Stimulated activated CD8-positive, alpha-beta memory T cell treated with anti-CD3 and anti-CD28 coated beads, Interleukin-4, amount 100 ng/mL, for 4 hours (primary cell): ENCODE results near the gene RNFT2.
"Not testable (repeated sequence)": the region's sequence is repeated elsewhere in the genome, so short reads cannot be mapped to it uniquely, and the experiment has no call there.

Experiments used
- DNase-seq, 2 donors: peaks; one replicate each; pipeline ENCODE4 v3.0.0-alpha.2; 2020; ENCODE audit warnings: low read depth in 2 of 2, low spot score in 1 of 2

The RNFT2 gene

DNA sequence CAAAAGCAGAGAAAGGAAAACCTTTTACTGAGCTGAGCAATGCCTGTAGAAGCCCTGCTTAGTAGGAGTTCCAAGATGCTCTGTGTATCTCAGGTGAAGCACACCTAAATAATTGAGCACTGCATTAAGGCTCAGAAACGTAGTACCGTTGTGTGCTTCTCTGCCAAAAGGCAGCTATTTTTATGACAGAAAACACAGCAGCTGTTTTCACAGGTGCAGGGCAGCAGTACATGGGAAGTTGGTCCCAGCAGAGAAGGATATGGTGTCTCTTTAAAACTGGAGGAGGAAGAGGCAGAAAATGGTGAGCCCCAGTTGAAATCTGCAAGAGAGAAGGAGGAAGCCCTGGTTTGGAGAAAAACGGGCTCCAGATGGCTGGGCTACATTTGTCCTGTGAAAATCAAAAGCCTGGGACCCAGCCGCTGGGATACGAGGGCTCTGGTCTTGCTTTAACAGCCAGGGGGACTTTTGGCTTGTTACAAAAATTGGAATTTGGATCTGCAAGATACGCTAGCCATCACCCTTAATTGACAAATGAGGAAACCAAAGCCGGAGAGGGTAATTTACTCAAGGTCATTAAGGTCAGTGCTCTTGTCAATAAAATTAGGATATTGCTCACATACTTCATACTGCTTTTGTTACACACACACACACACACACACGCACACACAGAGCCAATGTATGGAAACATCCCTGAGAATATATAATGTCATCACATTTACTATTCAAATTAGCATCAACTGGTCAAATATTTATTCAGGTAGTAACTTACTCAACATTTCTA lies 27.6 kb upstream of the RNFT2 start:
- DNase-seq, result no peak

DNA sequence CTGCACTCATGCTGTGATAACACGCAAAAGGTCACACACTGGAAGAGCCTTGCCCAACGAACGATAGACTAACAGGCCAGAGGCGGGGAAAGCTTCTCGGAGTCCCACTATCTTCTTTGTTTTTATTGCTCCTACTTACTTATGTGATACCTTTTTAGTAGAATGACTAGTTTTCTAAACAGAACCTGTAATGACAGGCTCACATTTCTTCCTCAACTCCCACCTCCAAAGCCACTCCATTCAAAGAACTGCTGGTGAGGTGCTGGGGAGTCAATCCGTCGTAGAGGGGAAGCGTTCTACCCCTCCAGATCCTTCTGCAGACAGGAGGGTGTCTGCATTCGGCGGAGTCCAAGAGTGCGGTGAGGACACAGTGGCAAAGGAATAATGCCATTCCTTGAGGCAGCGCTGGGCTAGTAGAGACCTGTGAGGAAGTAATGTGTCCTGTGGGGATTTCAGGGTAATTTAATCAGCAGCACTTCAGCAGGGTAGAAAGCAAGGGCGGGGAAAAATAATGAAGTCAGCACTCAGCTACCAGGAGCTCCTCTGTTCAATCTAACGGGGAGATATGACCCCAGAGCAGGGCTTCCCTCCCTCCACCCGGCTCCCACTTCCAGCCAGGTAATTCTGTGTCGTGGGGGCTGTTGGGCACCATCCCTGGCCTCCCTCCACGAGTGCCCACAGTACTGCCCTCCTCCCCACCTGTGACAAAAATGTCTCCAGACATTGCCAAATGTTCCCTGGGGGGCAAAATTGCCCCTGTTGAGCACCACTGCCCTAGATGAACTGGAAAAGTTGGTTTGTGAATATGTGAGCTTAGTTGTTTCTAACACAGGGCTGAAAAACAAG lies 25.4 kb upstream of the RNFT2 start:
- DNase-seq, result no peak

DNA sequence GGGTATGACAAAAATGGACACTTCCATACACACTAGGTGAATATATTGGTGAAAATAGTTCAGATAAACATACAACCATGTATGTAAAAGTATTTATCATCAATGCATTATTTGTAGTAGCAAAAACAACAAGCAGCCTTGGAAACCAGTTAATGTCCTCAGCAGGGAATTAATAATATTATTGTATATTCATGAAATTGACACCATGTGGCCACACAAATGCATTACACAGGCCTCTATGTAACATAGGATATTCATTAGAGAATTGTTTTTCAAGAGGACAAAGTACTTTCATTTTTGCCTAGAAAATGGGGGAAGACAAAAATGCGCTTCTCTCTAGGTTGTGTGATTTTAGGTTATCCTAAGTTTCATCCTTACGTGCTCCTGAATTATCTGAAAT lies 24.6 kb upstream of the RNFT2 start:
- DNase-seq, result no peak

DNA sequence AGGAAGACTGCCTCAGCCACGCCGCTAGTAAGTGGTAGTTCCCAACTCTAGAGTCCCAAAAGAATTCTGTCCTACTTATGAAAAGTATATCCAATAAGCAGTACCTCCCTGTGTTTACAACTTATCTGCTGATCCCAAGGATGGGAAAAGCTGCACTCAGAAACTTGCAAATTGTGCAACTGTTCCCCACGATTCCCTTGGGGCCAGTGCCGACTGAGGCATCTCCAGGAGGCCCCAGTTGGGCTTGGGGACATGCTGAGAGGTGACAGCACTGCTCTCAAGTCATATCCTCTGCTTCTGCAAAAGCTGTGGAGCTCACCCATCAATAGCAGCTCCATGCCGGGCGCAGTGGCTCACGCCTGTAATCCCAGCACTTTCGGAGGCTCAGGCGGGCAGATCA lies 23.9 kb upstream of the RNFT2 start:
- no peak for DNase-seq

DNA sequence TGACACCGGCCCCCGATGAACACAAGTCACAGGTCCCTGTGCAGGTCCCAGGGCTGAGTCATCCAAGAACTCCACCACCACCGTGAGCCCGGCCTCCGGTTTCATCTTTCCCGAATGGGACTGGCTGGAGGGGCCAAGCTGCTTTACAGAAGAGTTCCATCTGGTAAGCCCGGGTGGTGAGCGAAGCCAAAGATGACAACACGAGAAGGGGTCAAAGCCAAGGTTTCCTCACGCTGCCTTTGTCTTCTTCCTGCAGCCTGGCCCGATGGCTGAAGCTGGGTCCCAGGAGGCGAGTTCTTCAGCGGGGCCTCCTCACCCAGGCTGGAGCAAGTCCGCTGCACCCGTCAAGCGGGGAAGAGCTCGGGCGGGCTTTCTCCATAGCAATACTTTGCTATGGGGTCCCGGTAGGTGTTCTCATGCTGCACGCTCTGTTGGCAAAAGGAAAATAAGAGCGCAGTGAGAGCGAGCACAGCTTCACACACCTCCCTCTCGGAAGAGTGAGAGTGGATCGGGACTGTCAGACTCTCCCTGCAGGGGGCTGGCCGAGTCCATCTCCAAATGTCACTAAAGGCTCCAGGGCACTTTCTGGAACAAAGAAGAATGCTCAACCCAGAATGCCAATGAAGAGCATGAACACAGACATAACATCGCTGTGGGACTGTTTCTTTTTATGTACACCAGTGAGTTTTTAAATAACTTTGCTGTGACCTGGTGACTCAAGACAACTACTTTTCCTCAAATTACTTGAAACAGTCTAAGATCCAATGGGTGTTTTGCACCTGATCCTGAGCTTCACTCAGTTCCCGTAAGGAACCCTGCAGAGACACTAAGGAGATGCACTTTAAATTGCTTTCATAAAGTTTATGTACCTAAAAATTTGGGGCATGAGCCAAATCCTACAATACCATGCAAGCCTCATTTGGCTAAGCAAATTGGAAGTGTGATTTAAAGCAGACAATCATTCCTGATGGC lies 20.4 kb upstream of the RNFT2 start:
- DNase-seq, result no peak

DNA sequence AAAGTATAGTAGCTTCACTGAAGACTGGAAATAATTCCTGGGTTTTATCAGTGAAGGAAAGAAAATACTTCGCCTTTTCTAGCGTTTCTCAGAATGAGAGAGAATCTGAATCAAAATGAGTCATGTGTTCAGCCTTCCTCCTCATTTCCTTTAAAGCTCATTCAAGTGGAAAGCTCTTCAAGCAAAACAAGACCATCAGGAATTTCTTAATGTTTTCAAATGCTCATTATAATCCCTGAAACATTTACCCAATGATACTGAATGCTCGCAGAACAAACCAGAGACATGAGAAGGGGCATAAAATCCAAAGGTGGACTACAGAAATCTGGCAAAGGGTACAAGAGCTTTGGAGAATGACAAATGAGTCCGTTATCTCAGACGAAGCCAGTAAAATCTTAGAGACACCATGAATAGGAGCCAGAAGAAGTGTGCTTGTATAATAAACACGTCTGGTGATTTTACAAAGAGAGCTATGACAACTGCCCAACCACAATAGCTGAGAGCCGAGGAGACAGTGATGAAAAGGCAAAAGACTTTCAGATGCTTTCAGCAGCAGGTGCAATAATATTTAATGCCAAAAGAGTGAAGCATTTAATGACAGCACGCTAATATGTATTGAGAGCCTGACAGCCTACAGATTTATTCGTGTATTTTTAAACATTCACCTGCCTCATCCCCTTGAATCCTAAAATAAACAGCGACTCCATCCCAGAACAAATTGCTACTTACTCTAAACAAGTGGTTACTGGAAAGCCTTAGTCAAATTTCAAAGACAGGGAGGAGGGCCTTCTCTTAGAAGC lies 19.3 kb upstream of the RNFT2 start:
- no peak for DNase-seq

DNA sequence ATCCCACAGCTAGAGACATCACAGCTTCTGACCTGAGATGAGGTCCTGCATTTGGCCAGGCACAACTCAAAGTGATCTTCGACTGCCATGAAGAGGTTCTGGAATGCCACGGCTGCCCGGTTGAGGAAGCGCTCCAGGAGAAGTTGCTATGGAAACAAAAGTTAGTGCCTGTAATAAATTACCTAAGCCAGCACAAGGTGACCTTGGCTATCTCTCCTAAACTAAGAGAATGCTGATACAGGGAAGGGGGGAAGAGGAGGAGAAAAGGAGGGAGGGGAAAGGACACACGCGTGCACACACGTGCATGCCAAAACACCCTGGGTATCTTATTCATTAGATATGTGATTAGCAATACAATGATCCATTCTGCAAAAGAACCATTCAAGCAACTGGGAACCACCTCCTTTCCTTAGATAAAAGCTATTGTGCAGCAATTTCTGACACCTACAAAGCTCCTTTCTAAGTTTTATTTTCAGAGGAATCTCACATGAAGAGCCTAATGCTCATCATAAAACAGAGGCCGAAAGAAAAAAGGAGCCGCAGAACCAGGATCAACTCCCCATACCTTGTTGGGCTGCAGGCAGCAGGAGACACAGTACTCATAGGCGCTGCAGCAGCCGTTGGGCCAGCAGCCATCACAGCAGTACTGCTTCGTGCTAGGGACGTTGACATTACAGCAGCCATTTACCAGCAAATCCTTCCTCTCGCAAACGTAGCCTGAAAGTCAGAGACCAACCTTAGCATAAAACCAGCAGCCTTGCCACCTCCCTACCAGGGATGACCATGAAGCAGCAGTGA lies 18.2 kb upstream of the RNFT2 start:
- no peak for DNase-seq

DNA sequence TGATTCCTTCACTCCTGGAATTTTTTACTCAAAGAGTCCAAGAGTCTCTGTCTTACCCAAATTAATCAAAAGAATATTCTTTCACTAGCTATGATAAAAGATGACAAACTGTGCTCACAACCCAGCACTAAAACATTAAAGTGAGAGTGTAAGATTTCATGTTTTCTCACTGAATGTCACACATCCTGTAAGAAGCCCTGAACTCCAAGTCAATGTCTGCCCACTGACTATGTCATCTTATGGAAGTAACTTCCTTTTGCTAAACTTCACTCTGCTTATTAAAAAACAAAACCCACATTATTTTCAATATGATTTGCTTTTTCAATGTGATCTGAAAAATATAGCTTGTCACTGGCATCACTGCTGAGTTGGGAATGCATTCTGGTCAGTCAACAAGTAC lies 15.9 kb upstream of the RNFT2 start:
- DNase-seq, result no peak

DNA sequence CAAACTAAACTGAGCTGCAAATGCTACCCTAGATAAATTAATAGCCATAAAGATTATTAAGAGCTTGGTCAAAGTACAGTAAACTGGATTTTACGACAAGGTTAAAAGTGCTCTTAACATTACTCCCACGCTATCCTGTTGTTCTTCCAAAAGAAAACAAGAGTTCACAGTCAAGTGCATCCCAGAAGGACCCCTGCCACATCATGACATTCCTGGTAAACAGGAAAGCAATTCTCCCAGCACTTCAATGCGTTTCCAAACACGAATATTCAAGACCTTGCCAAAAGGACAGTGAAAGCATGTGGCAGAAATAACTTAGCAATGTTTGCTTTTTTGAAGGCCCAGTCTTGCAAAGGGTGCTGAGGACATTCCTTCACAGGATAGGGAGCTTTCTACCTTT lies 11.4 kb upstream of the RNFT2 start:
- DNase-seq, result no peak

DNA sequence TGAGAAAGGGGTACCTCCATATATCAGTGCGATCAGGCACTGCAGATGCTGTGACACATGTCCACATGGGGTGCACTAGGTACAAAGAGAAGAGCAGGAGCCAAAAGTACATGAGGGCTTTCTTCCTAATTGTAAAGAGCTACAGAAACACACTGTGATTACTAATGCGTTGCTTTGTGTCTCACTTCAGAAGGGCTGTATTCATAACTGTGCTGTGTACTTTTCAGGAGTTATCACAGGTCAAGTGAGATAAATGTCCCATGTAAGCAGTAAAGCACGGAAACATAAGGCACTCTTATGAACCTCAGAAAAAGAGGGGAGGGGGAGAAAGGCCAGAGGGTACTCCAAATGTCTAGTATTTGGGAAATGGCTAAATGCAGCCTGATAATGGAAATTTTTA lies 10.9 kb upstream of the RNFT2 start:
- no peak for DNase-seq

DNA sequence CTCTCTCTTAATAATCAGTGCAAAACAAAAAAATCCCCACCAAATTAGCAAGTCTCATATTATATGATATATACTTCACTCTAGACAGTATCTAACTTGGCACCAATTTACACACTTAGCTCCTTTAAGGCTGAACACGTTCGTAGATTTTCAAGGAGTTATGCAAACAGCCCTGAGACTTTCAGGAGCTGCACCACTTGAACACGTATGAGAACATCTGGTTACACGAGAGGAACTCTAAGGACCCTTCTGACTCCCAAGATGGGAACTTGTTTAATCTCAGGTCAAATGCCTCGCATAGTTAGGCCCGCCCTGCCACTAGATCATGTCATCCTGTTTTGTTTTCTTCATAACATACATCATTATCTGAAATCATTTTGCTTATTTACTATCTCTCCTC lies 10.2 kb upstream of the RNFT2 start:
- no peak for DNase-seq

DNA sequence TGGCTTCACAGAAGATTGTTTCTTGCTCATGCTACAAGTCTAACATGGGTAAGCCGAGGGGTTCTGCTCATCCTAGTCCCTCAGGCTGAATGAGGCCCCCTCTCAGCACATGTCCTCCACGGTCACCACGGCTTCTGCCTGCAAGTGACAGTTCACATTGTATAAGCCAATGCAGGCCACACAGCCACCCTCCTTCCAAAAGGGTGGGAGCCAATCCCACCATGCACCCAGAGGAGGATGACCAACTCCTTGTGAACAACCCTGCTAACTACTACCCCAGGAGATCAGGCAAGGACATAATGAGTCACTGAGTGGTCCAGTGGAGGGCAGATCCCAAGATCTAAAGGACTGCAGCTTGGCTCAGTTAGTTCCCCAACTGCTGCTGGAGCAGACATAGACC lies 6.3 kb upstream of the RNFT2 start:
- DNase-seq, result no peak

DNA sequence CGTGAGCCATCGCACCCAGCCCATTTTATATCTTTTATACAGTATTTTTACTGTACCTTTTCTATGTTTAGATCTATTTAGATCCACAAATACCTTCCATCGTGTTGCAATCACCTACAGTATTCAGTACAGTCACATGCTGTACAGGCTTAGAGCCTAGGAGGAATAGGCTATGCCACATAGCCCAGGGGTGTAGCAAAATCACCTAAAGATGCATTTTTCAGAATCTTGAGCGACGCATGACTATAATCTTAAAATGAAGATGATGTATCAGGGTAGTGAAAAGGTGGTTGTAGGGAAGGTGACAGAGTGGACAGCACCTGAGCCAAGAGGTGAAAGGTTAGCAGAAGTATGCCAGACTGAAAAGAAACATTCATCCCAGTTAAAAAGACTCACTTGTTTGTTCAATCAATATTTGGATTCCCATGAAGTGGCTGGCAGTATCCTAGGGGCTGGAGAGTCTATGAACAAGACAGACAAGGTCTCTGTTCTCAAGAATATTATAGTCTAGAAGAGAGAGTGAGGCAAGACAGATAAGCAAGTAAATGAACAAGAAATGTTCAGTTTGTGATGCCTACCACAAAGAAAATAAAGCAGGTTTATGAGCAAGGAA lies 3.9 kb upstream of the RNFT2 start:
- no peak for DNase-seq

DNA sequence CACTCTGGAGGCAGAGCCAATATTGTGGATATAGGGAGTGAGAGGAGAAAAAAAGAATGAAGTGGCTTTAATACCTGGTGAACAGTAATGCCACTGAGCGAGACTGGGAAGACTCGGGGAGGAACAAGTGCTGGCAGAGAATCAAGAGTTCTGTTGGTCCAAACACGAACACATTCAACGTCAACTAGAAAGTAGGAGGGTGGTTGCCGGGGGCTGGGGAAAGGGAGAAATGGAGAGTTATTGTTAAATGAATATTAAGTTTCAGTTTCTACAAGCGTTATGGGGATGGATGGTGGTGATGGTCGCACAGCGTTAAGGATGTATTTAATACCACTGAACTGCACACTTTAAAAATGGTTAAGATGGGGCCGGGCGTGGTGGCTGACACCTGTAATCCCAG lies 3.0 kb upstream of the RNFT2 start:
- no peak for DNase-seq

DNA sequence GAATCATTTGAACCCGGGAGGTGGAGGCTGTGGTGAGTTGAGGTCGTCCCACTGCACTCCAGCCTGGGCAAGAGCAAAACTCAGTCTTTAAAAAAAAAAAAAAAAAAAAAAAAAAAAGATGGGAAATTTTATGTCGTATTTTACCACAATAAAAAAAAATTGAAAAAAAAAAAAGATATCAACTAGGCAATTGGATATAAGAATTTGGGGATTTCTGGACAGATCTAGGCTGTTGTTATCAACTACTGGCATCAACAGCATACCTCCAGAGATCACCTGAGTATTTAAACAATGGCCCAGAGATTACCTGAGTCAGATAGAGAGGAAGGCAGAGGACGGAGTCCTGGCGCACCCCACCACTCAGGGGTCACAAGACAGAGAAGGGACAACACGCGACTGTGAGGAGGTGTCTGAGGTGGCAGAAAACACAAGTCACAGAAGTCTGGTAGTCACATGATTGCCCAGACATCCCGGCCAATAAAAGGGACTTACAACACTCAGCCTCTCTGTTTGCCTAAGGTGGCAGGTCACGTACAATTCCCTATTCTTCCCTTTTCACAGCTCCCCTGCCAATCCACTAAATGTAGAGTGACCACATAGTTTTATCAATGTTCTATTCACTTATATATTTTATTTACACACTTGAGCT lies 2.0 kb upstream of the RNFT2 start:
- no peak for DNase-seq

DNA sequence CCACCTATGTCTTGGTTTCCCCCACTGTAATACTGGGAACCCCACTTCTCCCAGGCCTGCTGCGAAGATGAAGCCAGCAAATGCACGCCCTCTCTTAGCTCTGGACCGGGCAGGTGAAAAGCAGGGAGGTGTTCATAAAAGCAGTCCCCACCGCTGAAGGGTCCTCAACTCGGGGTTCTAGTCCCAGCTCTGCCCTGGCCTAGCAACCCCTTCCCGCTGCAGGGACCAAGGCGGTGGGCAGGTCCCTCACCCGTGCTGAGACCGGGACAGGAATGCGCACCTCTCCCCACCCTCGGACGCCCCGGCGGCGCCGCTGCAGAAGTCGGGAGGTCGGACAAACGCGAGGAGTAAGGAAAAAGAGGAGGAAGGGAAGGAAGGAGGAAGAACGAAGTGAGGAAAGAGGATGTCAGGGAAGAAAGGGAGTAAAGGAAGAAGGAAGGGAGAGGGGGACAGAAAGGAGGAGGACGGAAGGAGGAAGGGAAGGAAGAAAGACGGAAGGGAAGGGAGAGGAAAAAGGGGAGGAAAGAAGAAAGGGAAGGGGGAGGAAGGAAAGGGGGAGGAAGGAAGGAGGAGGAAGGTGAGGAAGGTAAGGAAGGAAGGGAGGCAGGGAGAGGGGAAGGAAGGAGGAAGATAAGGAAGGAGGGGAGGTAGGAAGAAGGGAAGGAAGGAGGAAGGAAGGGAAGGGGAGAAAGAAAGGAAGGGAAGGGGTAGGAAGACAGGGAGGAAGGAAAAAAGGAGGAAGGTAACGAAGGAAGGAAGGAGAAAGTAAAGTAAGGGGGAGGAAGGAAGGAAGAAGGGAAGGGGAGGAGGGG lies 947 bp upstream of the RNFT2 start:
- no peak for DNase-seq

DNA sequence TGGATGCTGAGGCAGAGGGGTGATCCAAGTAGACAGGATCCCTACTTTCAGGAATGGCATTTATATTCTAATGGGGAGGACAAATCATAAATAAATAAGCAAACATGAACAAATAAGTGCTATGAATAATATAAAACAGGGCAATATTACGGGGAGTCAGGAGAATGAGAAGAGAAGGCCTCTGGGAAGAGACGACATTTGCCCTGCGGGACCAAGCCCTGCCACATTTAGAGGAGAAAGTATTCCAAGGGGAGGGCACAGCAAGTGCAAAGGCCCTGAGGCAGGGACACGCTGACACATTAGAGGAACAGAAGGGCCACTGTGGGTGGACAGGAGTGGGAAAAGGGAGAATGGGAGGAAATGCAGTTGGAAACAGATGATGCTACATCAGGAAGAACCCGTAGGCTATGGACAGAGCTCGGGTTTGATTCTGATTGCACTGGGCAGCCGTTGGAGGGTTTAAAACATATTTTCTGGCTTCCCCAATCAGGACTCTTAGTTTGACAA lies 1.3 kb downstream of the RNFT2 start:
- DNase-seq, result no peak

DNA sequence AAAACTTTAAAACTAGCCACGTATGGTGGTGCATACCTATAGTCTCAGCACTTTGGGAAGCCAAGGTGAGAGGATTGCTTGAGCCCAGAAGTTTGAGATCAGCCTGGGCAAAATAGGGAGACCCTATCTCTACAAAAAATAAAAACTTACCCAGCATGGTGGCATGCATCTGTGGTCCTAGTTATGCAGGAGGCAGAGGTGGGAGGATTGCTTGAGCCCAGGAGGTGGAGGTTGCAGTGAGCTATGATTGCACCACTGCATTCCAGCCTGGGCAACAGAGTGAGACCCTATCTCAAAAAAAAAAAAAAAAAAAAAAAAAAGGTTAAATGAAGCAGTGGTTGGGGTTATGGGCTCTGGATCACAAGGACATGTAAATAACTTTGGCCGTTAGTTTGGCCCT lies 4.7 kb downstream of the RNFT2 start:
- DNase-seq, result not testable (repeated sequence)
